HG02981 (cell line): Measurements from ENCODE around the gene CHRM2.
"Not testable (repeated sequence)": the region's sequence is repeated elsewhere in the genome, so short reads cannot be mapped to it uniquely, and the experiment has no call there.

Experiments
- ATAC-seq: cut with Tn5 transposase; IDR thresholded peaks from one replicate; pipeline ENCODE4 v1.9.1; 2021; ENCODE audit warnings: mild to moderate bottlenecking, moderate library complexity; ENCODE audit not compliant: unreplicated experiment

CHRM2 gene

GRCh38 chr7:136868496-136869000 lies at the start of gene CHRM2:
CHRM2 (plus strand) TSS chr7:136868652; CDS start chr7:137014866, 146,214 bp downstream.
- no peak for ATAC-seq

- ATAC-seq, result not testable (repeated sequence)
Measured at GRCh38 chr7:136831398-136831797, 37.1 kb upstream of the CHRM2 start.

- no peak for ATAC-seq
Measured at GRCh38 chr7:136845899-136846465, 22.5 kb upstream of the CHRM2 start.

- ATAC-seq, result no peak
Measured at GRCh38 chr7:136847858-136848257, 20.6 kb upstream of the CHRM2 start.

GRCh38 chr7:136853654-136854053 lies 14.8 kb upstream of the CHRM2 start:
- ATAC-seq, result no peak

GRCh38 chr7:136857573-136857972 lies 10.9 kb upstream of the CHRM2 start:
- ATAC-seq, result no peak

- ATAC-seq, result no peak
Measured at GRCh38 chr7:136859803-136860202, 8.6 kb upstream of the CHRM2 start.

GRCh38 chr7:136865236-136865635 lies 3.2 kb upstream of the CHRM2 start:
- no peak for ATAC-seq

- no peak for ATAC-seq
Measured at GRCh38 chr7:136865777-136866176, 2.7 kb upstream of the CHRM2 start.

- ATAC-seq, result no peak
Measured at GRCh38 chr7:136869001-136869961, 829 bp downstream of the CHRM2 start.

- ATAC-seq, result no peak
Measured at GRCh38 chr7:136869991-136870865, 1.8 kb downstream of the CHRM2 start.

GRCh38 chr7:136870866-136871487 lies 2.5 kb downstream of the CHRM2 start:
- ATAC-seq, result no peak

GRCh38 chr7:136874393-136875032 lies 6.1 kb downstream of the CHRM2 start:
- ATAC-seq, result no peak

GRCh38 chr7:136877509-136877908 lies 9.1 kb downstream of the CHRM2 start:
- no peak for ATAC-seq

GRCh38 chr7:136877990-136878389 lies 9.5 kb downstream of the CHRM2 start:
- ATAC-seq, result no peak

GRCh38 chr7:136878878-136879277 lies 10.4 kb downstream of the CHRM2 start:
- no peak for ATAC-seq

- ATAC-seq, result no peak
Measured at GRCh38 chr7:136883046-136883445, 14.6 kb downstream of the CHRM2 start.

- no peak for ATAC-seq
Measured at GRCh38 chr7:136884492-136884891, 16.0 kb downstream of the CHRM2 start.

GRCh38 chr7:136887317-136887716 lies 18.9 kb downstream of the CHRM2 start:
- ATAC-seq, result no peak

GRCh38 chr7:136890399-136890798 lies 21.9 kb downstream of the CHRM2 start:
- no peak for ATAC-seq
